NCI-H2171 treated with DMSO at 0.1 percent for 48 hours (cell line): Measurements from ENCODE around the gene NTRK3.

ENCODE experiments used
- DNase-seq: peaks from one replicate; lab custom pipeline; 2025; lab: John Stamatoyannopoulos, UW

The NTRK3 gene

DNA sequence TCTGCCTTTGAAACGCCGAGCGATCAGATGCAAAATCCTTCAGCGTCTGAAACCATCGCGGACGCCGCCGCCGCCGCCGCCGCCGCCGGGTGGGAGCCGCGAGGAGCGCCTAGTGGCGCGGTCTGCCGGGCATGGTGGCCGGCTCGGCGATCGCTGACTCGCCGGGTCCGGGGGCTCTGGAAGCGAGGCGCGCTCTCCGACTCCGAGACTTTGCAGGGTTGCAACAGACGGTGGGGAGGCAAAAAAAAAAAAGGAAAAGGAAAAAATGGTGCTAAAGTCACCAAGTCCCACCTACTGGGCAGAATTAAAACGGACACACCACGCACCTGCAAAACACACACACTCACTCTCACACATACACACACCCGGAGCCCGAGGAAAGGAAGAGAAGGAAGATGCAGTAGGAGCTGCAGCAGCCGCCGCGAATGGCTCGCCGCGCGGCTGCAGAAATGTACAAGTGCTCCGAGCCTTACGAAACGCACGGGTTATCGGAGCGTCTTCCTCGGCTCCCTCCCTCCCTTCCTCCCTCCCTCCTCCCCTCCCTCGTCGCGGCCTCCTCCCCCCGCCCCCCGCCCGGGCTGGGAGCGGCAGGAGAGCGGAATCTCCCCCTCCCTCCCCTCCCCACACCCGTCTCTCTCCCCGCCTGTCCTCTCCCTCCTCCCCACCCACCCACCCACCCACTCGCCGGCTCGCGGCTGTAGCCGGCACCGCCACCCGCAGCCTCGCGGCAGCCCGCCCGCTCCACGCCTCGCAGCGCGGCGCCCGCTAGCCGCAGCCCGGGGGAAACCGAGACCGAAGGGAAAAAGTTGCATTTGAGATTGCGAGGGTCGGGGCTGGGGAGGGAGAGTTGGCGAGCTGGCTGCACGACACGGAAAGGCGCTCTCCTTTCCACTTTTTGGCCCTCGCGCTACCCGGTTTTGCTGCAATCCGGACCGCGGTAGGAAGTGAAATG, at the start of gene NTRK3:
NTRK3 (minus strand) TSS at position 461 of the 952 bp plus-strand sequence. CDS start 586 bp downstream, outside the sequence.
- peak; percentile 41 for DNase-seq

DNA sequence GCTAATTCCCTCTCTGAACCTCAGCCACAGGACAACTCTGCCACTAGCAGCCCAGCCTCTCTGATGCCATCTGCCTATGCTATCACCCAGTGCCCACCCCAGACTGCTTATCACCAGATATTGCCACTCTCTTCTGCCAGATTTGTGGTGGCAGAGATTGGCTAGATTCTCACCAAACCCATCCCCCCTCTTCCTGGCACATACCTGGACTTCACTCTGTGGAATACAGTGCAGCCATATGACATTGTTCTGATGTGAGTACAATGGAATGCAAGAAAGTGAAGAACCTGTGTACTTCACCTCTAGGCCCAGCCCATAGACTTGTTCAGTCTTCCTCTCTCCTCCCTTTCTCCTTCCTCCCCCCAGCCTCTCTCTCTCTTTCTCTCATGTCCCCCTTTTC, 46.9 kb upstream of the NTRK3 start:
- no peak for DNase-seq

DNA sequence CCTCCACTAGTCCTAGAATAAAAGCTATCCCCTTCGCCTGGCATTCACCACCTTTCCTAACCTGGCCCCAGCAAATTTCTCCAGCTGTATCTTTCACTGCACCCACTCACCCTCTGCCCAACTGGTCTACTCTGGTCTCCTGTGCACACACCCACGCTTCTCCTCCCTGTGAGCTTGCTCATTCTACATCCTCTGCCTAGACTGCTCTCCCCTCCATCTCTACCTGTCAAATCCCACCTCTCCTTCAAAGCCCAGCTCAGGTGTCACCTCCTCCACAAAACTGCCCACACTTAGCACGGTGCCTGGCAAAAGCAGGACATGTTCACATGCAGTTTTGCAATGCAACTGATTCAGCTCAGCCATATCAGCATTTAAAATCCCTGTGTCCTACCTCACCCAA, 45.8 kb upstream of the NTRK3 start:
- DNase-seq = no peak

DNA sequence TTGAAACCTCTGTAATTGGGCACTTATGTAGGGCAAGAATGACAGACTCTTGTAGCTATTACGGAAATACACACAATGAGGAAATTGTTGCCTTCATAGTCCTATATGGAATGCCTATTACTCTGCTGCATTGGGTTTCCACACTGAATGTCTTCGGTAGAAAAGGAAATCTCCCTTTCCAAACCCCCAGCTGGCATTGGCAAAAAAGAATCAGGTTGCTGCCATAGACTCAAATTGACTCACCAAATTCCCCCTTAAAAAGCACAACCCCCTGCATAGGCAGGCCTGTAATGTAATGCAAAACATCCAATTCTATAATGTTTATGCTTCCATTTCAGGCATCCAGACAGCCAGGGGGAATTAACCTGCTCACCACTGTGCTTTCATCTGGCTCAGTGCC, 44.8 kb upstream of the NTRK3 start:
- no peak for DNase-seq

DNA sequence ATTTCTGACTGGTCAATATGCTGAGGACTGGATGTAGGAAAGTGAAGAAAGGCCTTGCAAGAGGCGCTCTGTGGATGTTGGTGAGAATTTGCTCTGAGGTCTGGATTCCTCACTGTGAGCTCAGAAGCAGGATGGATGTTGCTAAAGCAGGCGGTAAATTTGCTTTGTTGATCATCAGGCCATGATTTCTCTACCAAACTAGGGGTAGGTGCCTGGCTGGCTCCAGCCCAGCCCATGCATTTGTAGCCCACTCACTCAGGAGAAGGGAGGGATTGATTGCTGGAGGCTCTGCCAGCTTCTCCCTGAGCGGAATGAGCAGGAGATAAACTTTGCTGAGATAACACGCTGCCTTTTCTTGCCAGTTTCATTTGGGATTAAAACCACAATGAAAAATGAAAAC, 44.3 kb upstream of the NTRK3 start:
- no peak for DNase-seq

DNA sequence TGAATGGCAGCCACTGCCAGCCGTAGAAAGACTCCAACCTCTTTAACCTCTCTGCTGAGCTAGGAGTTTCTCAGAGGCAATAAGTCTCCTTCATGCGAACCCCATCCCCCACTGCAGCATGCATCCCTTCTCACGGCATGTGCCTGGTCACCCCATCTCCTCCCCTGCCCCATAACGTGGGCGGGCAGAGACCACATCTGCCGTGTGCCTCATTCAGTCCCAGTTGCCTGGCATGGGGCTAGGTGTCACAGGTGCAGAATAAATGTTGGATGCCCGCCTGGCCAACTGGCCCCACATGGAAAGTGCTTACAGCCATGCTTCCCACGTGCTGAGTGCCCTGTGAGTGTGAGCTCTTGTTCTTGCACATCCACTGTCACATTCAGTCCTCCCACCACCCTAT, 43.5 kb upstream of the NTRK3 start:
- no peak for DNase-seq

DNA sequence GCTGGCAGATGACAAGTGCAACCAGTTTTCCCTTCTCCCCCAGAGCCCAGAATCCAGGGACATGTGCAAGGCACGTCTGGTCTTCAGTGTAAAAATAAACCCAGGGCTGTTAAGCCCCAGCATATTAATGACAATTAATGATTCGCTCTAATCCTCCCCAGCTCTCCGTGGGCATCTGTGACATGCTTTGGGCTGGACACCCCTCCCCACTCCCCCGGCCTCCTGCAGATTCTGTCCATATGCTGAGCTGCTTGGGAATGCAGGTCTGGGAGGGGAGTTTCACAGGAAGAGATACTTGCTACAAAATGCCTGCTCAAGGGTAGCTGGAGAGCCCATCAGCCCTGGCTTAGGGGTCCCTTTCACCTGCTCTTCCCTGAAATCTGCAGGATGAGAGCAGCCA, 43.0 kb upstream of the NTRK3 start:
- DNase-seq = no peak

DNA sequence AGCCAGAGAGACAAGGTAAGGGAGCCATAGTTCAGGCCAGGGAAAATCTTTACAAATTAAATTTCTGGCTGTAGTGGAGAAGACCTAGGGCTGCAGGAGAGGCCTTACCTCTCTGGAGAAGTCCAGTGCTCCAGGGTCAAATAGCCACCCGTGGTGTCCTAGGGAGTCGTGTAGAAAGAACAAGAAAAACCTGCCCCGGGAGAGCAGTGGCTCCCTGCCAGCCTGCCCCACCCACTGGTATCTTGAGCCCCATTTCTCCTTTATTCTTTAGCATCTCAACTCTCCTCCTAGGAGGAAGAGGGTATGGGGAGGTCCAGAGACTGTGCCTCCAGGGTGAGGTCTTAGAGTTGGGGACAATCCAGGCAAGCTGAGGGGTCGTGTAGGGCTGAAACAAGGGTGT, 32.1 kb upstream of the NTRK3 start:
- DNase-seq = no peak

DNA sequence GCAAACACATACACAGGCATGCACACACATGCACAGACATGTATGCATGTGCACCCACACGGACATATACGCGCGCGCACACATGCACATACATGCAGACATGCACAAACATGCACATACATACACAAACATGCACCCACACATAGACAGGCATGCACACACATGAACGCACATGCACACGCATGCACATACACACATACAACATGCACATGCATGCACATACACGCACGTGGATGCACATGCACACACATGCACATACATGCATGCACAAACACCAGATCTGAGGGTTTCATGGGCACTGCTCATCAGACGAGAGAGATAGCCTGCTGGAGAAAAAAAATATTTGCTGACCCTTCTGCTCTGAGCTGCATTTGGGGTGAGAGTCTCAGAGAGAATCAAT, 31.7 kb upstream of the NTRK3 start:
- no peak for DNase-seq

DNA sequence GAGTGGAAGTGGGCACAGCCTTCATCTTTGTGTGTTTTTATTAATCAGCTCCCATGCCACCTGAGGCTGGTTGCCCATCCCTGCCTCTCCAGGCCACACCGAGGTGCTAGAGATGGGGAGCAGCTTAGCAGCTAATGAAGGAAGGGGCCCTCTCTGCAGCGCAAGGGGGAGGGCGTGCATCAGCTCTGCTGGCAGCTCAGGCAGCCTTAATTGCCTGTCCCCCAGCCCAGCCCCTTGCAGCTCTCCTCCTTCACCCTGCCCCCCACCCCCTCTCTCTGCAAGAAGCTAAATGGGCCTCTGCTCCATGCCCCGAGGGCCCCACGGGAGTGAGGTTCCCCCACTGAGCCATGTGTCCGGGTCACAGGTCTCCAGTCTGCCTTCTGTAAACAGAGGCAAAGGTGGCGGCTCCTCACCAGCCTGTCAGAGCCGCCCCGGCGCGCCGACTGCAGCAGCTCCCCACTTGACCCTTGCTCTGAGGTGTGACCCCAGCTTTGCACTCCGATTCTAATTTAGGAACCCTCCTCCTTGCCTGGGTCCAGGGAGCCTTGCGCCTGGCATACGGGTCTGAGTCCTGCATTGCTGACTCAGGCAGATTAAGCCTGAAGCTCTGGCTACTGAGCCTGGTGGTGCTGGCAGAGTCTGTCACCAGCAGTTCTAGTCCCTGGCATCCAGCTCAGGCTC, 27.9 kb upstream of the NTRK3 start:
- DNase-seq = no peak

DNA sequence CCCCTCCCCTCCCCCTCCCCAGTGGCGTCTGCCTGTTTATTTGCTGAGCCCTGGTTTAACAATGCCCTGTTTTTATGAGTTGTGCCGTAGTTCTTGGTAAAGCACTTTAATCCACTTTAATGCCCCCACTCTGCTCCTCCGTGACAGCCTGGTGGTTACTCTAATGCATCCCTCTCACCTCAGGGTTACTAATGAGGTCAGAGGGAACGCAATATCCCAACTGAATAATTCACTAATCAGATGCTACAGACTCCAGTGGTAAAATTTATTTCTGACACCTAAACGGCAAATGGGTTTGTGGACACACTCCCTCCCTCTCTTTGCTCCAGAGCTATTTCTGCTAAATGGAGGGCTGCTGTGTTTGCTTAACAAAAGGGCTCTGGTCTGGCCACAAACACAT, 26.1 kb upstream of the NTRK3 start:
- DNase-seq = no peak

DNA sequence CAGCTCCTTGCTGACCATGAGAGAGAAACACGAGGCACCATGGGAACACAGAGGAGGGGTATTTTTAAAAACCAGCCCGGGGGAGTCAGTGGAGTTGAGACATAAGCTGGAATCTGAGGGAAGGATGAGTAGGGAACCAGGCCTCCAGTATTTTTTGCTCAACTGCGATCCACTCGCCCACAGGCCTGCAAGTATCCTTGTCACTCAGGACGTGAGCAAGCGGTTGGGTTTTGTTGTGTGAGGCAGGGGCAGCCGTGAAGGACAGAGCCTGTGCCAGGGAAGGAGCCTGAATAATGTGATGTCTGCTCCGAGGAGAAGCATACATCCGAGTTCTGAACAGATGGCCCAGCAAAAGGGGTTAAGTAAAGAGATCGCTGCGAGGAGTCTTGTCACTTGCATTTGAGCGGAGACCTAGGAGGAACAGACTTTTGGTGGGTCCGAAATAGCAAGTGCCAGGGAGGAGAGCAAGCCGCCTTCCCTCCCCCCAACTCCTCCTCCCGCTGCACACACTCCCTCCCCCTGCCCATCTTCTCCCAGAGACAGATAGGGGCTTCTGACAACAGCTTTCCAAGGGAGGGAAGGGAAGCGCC, 20.4 kb upstream of the NTRK3 start:
- DNase-seq = no peak

DNA sequence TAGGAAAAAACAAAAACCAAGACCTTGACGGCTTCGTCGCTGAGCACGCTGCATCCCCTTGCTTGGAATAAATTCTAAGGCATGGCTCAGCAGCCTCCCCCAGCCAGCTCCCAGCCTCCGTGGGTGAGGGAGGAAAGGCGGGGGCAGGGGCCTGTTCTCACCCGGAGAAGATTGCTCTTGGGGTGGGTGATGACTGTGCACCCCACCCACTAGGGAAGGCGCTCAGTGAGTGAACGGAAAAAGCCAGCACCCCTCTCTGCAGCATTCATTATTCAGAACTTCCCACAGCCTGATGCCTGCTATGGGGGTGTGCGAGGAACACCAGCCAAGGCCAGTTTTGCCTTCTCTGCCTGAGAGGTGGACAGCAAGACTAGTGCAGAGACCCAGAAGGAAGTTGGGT, 19.3 kb upstream of the NTRK3 start:
- DNase-seq = no peak

DNA sequence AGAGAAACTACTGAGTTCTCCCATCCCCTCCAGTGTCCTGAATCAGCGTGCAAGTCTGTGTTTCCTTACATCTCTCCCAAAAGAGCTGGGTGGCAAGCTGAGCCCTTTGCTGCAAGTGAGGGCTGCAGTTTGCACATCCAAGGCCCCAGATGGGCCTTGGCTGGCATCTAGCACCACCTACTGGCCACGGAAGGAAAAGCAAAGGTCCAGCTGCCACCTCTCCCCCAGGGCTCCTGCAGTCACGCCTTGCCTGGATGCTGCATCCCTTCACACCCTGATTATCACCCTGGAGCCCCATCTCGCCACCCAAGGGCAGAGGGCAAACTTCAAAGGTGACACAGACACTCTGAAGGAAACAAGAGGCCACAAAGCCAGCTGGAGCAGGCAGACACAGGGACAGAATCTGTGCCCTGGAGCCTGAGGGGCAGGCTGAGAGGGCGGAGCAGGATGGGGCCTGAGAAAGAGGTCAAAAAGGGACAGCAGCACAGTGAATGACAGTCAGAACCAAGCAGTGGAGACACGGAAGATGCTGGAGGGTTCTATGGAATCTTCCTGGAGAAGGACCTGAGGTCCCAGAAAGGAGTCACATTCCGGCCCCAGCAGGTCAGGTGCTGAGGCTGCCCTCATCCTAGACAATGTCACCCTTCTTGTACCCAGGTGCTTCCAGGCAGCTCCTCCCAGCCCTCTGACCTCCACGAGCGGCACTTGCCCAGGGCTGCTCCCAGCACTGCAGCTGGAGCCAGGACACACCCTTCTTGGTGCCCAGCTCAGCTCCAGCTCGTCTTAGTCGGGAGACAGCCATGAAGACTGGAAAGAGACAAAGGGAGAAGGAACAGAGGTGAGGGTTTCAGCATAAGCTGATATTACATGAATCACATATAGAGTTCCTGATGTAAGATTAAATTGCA, 18.3 kb upstream of the NTRK3 start:
- peak; percentile 8 for DNase-seq

DNA sequence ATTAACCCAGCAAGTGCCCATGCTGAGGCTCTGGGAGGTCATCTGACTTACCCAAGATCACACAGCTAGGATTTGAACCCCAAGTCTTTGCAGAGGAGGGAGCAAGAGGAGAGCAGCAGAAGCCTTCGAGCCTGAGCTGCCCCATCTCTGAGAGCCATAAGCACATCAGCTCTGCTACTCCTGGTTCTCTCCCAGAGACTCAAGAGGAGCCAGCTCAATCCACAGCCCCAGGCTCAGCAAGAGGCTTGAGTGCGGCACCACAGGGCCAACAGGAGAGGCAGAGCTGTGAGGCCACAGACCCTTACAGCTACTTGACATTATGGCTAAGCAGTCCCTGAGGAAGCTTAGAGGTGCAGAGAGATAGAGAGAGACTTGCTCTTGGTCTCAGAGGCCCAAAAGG, 15.9 kb upstream of the NTRK3 start:
- DNase-seq = no peak

DNA sequence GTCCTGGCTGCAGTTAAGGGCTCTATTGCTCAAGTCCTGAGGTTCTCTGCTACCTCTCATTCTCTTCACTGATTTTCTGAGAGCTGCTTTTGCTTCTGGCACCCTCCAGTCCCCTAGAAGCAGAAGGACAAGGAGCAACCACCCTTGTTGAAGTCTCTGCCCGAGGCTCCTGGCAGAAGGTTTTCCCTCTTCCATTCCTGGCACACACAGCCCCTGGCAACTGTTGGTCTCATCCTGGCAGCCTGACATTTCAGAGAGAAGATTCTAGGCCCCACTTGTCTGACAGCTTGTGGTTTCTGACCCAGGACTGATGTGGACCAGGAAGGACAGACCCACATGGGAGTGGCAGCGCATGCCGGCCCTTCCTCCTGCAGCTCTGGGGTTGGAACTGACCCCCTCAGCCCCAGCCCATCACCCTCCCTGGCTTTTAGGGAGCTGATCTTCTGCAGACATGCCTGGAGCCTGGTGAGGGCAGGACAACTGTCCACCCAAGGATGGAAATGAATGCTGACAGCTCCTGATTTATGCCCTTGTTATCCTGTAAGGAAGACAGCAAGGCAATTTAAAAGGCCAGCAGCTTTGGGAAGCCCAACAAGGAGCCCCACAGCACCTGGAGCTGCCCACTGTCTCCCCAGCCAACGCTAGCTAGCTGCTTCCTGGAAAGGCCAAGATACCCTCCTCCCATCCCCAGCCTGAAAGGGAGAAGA, 13.0 kb upstream of the NTRK3 start:
- DNase-seq = no peak

DNA sequence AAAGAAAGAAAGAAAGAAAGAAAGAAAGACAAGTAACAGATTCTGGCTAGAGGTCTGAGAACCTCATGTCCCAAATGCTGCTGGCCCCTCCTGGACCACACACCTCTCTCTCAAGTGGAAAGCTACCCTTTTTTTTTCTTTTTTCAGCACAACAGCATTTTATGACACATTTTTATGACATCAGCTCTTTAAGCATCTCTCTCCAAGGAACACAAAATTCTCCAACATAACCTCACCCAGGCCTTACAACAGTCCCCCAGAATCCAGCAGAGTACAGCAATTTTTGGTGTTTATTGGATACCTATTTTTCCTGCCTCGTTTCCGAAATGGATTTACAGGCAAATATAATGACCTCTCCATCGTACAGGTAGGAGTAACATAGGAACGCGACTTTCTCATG, 11.2 kb upstream of the NTRK3 start:
- no peak for DNase-seq

DNA sequence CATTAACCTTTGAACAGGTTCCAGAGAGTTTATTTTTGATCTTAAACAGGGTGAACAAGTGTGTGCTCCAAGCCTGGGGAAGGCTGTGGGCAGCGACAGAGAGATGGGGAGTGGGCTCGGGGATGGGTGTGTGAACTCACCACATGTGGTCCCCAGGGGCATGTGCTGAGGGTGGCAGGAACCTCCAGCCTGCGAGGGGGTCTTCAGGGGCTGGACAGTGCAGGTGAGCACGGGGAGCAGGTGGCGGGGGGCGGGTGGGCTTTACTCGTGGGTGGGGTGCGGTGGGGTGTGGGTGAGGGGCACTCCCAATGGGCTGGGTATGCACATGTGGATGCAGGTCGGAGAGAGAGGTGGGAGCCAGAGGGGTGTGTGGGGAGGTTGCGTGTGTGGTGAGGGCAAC, 9.6 kb upstream of the NTRK3 start:
- no peak for DNase-seq

DNA sequence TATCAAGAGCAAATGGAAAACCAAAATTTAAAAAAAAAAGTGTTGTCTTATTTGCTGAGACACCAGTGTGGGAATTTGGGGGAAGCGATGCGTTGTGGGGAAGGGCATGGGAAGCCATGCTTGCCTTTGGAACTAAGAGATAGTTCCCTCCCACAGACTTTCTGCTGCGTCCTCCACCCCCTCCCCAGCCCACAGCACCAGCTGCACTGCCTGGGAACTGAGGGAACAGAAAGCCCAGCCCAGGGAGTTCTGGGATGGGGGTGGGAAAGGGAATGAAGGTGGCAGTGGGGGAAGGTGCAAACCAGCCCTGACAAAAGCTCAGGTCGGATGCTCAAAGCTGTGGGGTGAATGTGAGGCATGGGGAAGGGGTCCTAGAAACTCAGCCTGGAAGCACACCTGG, 8.1 kb upstream of the NTRK3 start:
- DNase-seq = no peak

DNA sequence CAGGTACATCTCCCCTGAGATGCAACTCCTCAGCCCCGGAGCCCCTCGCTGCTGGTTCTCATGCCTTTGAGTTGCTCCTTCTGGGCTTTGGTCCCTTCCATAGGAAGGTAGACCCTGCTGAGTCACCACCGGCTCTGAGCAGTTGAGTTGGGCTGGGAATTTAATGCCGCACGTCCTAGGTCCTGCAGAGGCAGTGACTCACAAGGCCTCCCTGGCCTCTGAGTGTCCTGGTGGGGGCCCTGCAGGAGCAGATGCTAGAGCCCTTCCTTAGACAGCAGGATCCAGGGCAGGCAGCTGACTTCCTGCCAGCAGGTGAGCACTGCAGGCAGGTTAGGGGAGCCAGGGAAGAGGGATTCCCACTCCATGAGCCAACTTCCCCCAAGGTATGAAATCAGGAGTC, 5.5 kb upstream of the NTRK3 start:
- no peak for DNase-seq

DNA sequence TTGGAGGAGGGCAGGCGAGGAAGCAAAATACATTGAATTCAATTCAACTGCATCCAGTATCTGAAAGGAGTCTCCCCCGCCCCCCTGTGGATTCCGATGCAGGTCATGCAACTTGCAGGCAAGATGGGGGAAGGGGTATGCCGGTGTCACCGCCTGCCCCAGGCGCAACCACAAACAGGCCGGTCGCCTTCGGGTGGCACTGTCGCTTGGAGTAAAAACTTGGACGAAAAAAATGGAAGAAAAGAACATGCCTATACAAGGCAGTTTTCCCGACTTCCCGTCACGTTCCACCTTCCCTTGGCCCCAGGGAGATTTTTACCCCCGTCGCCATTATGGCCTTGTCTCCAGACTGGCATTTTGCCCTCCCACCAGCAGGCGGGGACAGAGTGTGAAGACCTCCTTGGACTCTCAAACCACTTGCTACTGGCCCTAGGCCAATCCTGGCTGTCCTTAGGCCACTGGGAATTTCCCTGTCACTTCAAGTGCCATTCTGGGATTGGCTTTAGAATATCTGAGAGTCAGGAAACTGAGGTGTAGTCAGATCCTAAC, 1.6 kb upstream of the NTRK3 start:
- no peak for DNase-seq
